Panc1 (cell line): ENCODE data around the gene GRK1. TPM values are rescaled to one million over a fixed set of nuclear protein-coding genes. Genes with fewer than 3 reads are reported as not detected.

Experiments used
- ATAC-seq: fragments of 200-7000 bp; cut with Tn5 transposase; 2 replicates; pipeline ENCODE4 v1.9.1; 2020; ENCODE audit warnings: mild to moderate bottlenecking, moderate library complexity
- BruUV-seq: library from RNA; stranded (reverse); fragments of 400-500 nt; replicated peaks from 2 replicates; lab custom pipeline; 2021; lab: Mats Ljungman, UMichigan
- CTCF ChIA-PET: fragments of 300-600 bp; sonication (Branson Sonifier 250); formaldehyde crosslinking; loops from one replicate; lab custom pipeline; 2022; ENCODE audit warnings: antibody characterized with exemption; lab: Charles Lee
- POLR2A ChIA-PET: fragments of 300-600 bp; sonication (Branson Sonifier 250); formaldehyde crosslinking; loops from one replicate; lab custom pipeline; 2022; ENCODE audit warnings: antibody characterized with exemption; lab: Charles Lee
- DNase-seq: peaks from one replicate; pipeline ENCODE4 v3.0.0-alpha.2; 2010; ENCODE audit warnings: low read depth, low spot score
- H3K27ac ChIP-seq: 2 replicates; pipeline ENCODE4 v1.5.1; 2011; ENCODE audit warnings: mild to moderate bottlenecking, low read length, inconsistent platforms
- H3K27me3 ChIP-seq: fragments of 200-500 bp; sonication (Bioruptor generic); 2 replicates; pipeline ENCODE4 v1.6.0; 2014; ENCODE audit warnings: low read length, inconsistent platforms; ENCODE audit not compliant: control insufficient read depth, insufficient read depth
- H3K36me3 ChIP-seq: fragments of 200-500 bp; sonication (Bioruptor generic); 2 replicates; pipeline ENCODE4 v1.5.1; 2014; ENCODE audit warnings: inconsistent platforms, mild to moderate bottlenecking, low read length, moderate library complexity; ENCODE audit not compliant: control insufficient read depth, insufficient read depth
- H3K4me1 ChIP-seq: 2 replicates; pipeline ENCODE4 v1.5.1; 2011; ENCODE audit warnings: inconsistent platforms, mild to moderate bottlenecking, low read length, moderate library complexity; ENCODE audit not compliant: control insufficient read depth, insufficient read depth
- H3K4me3 ChIP-seq, 2 experiments: 2 replicates each; pipeline ENCODE4 v1.5.1; 2011 to 2012; ENCODE audit warnings: low read depth in 2 of 2, low read length in 2 of 2, mild to moderate bottlenecking in 2 of 2, inconsistent platforms in 1 of 2, moderate library complexity in 1 of 2
- H3K9me3 ChIP-seq: fragments of 200-500 bp; sonication (Bioruptor generic); 2 replicates; pipeline ENCODE4 v1.5.1; 2014; ENCODE audit warnings: low read depth, mild to moderate bottlenecking, inconsistent platforms, low read length, moderate library complexity; ENCODE audit not compliant: control insufficient read depth, insufficient read depth
- CTCF ChIP-seq: fragments of 450-650 bp; IDR thresholded peaks from 2 replicates; pipeline ENCODE4 v1.5.1; 2017; ENCODE audit warnings: mild to moderate bottlenecking
- POLR2AphosphoS5 ChIP-seq: IDR thresholded peaks from 2 replicates; pipeline ENCODE4 v1.6.1; 2012; ENCODE audit warnings: mild to moderate bottlenecking, low read depth, low read length, moderate library complexity
- REST ChIP-seq, 2 experiments: IDR thresholded peaks; 2 replicates each; pipeline ENCODE4 v1.6.1; 2011 to 2012; ENCODE audit warnings: low read depth in 2 of 2, control low read depth in 1 of 2, low read length in 1 of 2, mild to moderate bottlenecking in 1 of 2, moderate library complexity in 1 of 2; ENCODE audit not compliant: insufficient read depth in 1 of 2
- SIN3A ChIP-seq: IDR thresholded peaks from 2 replicates; pipeline ENCODE4 v1.6.1; 2012; ENCODE audit warnings: low read depth, mild to moderate bottlenecking, low read length, moderate library complexity, borderline replicate concordance; ENCODE audit not compliant: insufficient read depth
- TCF7L2 ChIP-seq: IDR thresholded peaks from 2 replicates; pipeline ENCODE4 v1.6.1; 2011; ENCODE audit warnings: mild to moderate bottlenecking, low read depth, low read length, inconsistent platforms
- in situ Hi-C: cut with HindIII; loops from 2 replicates; pipeline ENCODE4 v1.10.0; 2016; ENCODE audit warnings: low sequenced_read_pairs, low pct_unique_long_range_greater_than_20kb
- intact Hi-C: fragments of 100-400 bp; cut with micrococcal nuclease; formaldehyde crosslinking; loops from one replicate; pipeline ENCODE4 v1.10.0; 2022; ENCODE audit not compliant: unreplicated experiment
- total RNA-seq: library from RNA; stranded (reverse); gene quantifications from one replicate; pipeline ENCODE4 v1.2.1, GENCODE V29; 2021; ENCODE audit not compliant: unreplicated experiment

The GRK1 gene
- total RNA-seq, 1 experiment from 2014 or later, result 1.8 TPM

- H3K4me1 ChIP-seq, result no peaks in the 10 kb centered on the region
- H3K9me3 ChIP-seq, result no peaks in the 10 kb centered on the region
- TF ChIP-seq TCF7L2, result no peak
- no peak for TF ChIP-seq CTCF
- TF ChIP-seq REST (IDR thresholded peaks at IDR 0.05; ENCODE audit: insufficient read depth in 1 of 2, low read depth in 2 of 2, low read length in 1 of 2), result no peak
- no peak for TF ChIP-seq SIN3A
- TF ChIP-seq POLR2AphosphoS5, result no peak
- ATAC-seq (peak; percentile 33; the same call in 1 of the 2 replicates), DNase-seq (no peak)
- no peak overlapping the region for H3K27ac ChIP-seq
- H3K4me3 ChIP-seq, result no peak overlapping the region
- intact Hi-C loops, result no loop called here
- CTCF ChIA-PET, result no interaction called here
- in situ Hi-C loops, result no loop called here
- no TSS peak for BruUV-seq
- H3K36me3 ChIP-seq, result no peaks in the 10 kb centered on the region
- POLR2A ChIA-PET, result no interaction called here
- H3K27me3 ChIP-seq, result no peaks in the 10 kb centered on the region
Measured at GRCh38 chr13:113763961-113764792, 97.2 kb downstream of the GRK1 start.

- no peak for TF ChIP-seq POLR2AphosphoS5
- TF ChIP-seq CTCF, result no peak
- TF ChIP-seq TCF7L2, result no peak
- TF ChIP-seq SIN3A, result no peak
- no peak for TF ChIP-seq REST (IDR thresholded peaks at IDR 0.05; ENCODE audit: insufficient read depth in 1 of 2, low read depth in 2 of 2, low read length in 1 of 2)
- POLR2A ChIA-PET, result no interaction called here
- BruUV-seq, result no TSS peak
- DNase-seq (no peak), ATAC-seq (0 out of 2 replicates have a peak, but pooled peaks have one; percentile 39)
- Histone ChIP-seq H3K27me3 (no peaks in the 10 kb centered on the region), H3K36me3 (no peaks in the 10 kb centered on the region), H3K4me3 (no peak overlapping the region), H3K27ac (no peak overlapping the region), H3K9me3 (no peaks in the 10 kb centered on the region), H3K4me1 (no peaks in the 10 kb centered on the region)
- intact Hi-C loops (no loop called here), in situ Hi-C loops (no loop called here)
- CTCF ChIA-PET, result no interaction called here
Measured at GRCh38 chr13:113764793-113765563, 98.0 kb downstream of the GRK1 start.
